Posterior cingulate gyrus (tissue), 11 donors: ENCODE data around the gene DEUP1.

Experiments
- DNase-seq, 10 donors: peaks; one replicate each; pipeline versions ENCODE4 v3.0.0 to v3.0.0-alpha.2; 2020 to 2021; ENCODE audit warnings: mixed read lengths in 3 of 10
- intact Hi-C: fragments of 100-400 bp; cut with DNase I; formaldehyde crosslinking; loops from one replicate; pipeline ENCODE4 v1.15.1; 2023

Gene DEUP1

DNA sequence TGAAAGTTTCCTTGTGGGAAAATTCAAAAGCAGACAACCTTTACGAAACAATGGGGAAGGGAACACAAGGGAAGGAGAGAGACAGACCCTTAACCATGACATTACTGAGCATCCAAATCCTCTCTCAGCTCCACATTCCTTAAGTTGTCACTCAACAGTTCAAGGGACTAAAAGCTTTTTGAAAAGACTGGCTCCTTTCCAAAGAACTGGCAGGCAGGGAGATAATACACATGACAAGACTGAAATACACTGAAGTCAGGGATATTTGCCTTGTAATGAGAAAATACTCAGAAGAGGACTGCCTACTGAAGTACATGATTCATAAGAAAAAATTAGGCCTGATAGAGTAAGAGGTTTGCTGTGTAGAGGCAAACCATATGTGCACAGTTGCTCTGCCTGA is 143.6 kb downstream of the DEUP1 start:
- intact Hi-C loops = no loop called here
- no peak for DNase-seq

DNA sequence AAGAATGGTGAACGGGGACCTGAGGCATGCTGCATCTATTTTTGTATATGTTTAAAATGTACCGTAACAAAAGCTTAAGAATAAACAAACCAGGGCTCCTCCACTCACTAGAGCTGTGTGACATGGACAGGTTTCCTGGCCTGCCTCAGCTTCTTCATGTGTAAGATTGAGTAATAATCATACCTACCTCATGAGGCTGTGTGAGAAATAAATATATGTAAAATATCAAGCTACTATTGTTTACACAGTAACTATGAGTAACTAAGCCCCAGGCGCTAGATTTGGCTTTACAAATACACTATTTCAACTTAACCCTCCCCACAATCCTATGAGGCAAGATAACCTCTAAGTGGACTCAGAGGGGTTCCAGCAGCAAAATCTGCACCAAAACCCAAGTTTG is 146.3 kb downstream of the DEUP1 start:
- intact Hi-C loops = no loop called here
- DNase-seq = no peak

DNA sequence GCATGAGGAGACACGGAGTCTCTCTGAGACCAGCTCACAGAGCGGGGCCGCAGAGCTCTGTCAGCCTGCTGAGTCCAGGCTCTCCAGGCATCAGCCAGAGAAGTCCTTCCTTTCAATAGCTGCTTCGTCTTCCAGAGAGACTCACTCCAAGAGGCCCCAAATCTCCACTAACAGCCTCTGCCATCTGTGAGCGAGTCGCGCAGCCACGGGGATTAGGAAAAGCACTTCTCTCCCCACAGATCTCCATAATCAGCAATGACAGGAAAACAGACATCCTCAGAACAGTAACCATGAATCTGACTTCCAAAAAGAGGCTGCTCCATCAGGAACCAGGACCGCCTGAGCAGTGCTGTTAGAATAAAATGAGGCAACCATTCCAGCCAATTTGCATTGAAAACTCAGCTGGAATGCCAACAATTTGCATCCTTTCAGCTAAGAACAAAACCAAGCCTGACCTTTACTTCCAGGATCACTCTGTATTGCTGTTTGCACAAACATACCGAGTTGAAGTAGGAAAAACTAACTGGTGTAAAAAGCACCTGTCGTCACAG is 147.2 kb downstream of the DEUP1 start:
- DNase-seq = peak in 1 of 10 donors; percentile 66
- intact Hi-C loops = no loop called here

DNA sequence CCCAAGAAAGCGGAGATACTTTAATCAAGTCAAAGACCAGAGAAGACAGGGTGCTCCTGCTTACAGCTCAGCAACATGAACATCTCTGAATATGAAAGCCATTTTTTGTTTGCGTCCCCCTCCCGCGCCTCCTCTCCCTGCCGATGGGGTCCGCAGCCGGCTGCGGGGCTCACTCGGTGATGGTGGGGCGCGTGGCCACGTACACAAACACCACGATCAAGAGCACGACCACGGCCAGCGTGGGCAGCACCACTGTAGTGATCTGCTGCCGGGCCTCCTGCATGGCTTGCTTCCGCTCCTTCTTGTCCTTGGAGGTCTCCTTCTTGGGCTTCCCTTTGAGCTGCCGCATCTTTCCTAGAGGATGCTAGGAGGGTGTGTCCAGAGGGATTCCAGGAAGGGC is 148.3 kb downstream of the DEUP1 start:
- no peak for DNase-seq
- intact Hi-C loops = no loop called here

DNA sequence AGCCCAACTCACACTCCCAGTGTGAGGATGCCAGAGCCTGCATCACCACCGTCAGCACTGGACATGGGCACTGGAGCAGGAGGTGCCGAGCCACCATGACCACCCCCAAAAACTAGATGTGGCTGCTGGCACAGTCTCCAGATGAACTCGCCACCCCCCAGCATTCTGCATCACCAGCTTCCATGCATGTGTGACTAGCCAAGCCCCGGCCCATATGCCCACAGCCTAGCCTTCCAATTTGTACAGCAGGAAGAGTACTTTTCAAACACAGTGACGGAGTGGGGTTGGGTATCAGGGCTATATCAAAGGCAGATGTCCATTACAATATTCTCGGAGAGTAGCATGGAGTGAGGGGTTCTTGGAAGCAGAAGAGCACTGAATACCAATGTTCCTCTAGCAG is 149.7 kb downstream of the DEUP1 start:
- no peak for DNase-seq
- intact Hi-C loops = no loop called here

DNA sequence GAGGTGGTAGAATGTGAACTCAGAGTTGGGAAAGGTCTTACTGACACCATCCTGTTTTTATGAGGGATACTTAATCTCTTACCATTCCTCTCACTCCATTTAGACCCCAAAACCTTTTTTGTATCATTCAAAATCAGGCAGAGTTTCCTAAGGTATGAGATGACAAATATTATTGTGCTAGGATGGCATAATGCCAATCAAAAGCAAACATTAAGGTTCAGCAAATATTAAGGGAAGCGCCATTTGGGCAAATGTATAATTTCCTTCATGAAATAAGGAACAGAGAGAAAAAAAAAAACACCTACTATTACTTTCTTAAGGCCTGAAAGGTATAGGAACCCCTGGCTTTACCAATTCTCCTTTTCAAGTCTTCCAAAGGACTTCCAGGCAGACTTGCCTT is 150.2 kb downstream of the DEUP1 start:
- intact Hi-C loops = no loop called here
- DNase-seq = no peak

DNA sequence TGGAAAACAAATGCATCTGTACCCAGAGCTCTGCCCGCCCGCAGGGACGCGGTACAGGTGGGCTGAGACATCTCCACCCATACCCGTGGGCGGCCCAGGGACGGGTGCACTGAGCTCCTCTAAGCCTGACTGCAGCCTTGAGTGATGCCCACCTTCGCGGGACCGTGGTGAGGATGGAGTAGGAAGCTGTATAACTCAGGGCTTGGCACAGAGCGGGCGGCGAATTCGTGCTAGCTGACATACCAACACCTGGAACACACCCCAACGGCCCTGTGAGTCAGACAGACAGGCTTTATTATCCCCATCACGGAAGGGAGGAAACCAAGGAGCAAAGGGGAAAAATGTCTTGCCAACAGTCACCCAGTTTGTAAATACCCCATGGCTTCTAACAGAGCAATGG is 150.7 kb downstream of the DEUP1 start:
- intact Hi-C loops = no loop called here
- peak in 1 of 10 donors; percentile 64 for DNase-seq

DNA sequence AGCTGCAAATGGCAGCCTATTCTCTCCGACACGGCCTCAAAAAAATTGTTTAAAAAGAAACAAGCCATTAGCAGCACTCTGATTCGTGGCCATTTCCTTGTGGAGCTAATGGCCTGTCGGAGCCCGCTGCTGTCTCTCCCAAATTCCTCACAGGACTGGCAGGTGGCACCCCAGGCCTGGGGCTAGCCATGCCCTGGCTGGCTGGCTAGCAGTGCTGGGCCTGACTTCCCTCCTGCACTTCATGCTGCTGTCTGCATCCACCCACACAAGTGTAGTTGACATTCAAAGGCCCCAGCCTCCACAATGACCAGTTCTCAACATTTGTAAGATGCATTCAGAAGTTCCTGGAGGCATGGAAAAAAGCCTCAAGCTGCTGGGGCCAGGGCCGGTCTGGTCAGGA is 151.2 kb downstream of the DEUP1 start:
- DNase-seq = peak in 1 of 10 donors; percentile 87
- intact Hi-C loops = no loop called here

DNA sequence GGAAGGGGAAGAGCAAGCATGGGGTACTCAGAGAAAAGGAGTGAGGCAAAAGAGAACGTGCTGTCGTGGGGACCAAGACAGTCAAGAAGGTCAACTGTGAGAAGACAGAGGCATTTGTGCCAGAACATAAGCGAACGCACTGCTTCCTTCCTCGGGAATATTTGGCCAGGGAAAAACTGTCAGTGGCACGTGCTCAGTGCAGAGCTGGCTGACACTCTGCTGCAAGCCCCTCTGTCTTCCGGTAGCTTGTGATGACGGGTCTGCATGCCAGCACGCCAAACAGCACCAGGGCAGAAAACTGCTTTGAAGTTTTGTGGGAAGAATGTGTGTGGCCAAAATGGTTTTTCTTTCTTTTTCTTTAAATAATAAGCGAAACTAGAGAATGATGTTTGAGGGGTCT is 152.0 kb downstream of the DEUP1 start:
- no peak for DNase-seq
- intact Hi-C loops = no loop called here

DNA sequence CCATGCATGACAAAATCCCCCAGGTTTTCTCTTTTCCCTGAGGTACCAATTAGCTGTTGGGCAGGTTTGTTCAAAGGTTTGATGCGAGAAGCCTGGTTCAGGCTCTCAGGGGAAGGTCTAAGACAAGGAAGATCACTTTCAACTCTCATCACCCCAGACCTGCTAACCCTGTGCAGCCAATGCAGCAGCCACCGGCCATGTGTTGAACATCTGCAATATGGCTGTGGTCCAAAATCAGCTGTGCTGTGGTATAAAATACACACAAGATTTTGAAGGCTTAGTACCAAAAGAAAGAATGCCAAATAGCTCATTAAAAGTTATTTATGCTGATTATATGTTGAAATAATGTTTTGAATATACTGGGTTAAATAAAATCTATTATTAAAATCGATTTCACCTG is 154.2 kb downstream of the DEUP1 start:
- no peak for DNase-seq
- intact Hi-C loops = no loop called here

DNA sequence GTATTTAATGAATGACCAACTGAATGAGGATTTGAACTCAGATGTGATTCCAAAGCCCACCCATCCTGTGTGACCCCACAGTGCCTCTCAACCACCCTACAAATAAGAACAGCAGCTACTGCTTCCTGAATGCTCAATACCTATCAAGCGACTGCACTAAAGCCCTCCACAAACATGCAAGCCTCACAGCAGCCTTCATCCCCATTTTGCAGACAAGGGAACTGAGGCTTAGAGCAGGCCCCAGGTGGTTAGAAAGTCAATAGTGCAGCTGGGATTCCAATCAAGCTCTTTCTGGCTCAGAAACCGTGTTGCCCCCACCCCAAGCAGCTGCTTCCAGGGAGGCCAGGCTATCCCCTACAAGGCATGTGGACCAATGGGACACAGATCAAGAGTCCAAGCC is 155.4 kb downstream of the DEUP1 start:
- DNase-seq = no peak
- intact Hi-C loops = no loop called here

DNA sequence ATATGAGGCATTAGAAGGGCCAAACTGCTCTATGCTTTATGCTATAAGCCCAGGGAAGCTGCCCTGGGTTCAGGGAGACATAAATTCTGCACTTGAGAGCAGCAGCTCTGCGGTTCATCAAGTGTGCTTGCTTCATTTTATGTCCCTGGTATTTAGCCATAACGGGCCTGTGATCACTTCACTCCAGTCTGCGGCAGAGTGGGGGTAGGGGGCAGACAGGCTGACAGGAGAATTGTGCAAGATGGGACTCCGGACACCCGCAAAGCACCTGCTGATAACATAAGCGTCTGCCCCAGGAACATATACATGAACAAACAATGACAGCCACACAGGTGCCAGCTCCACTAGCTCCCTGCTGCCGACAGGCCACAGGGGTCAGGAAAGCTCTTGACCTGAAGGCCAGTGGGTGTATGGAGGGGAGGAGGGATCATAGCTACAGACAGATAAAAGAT is 156.5 kb downstream of the DEUP1 start:
- no peak for DNase-seq
- intact Hi-C loops = no loop called here
